ENCODE results near the gene ZPBP.

DNA sequence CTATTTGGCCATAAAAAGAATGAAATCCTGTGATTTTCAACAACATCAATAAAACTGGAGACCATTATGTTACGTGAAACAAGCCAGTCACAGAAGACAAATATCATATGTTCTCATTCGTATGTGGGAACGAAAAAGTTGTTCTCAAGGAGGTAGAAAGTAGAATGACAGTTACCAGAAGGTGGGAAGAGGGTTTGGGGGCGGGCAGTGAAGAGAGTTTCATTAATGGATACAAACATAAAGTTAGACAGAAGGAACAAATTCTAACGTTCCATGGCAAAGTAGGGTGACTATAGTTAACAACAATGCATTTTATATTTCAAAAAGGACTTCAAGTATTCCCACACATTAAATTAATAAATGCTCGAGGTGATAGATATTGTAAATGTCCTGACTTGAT lies 97.4 kb downstream of the ZPBP start:
- TF ChIP-seq POLR2A (IDR thresholded peaks at IDR 0.05; ENCODE audit: low read depth, low read length) = no peak
- no peak for TF ChIP-seq TAF1 (IDR thresholded peaks at IDR 0.05; ENCODE audit: borderline replicate concordance, low read depth, low read length)

Measured in GM12892 (cell line).